C4-2B (cell line): ENCODE measurements around the gene IL18RAP.
A peak's percentile ranks its signal among the peaks of the same experiment; 100 is the strongest.

ENCODE experiments used
- H3K27ac ChIP-seq: fragments of 450-650 bp; 2 replicates; pipeline ENCODE4 v1.5.1; 2017
- CTCF ChIP-seq: fragments of 450-650 bp; conservative IDR thresholded peaks from 2 replicates; pipeline ENCODE4 v1.5.1; 2017; ENCODE audit warnings: mild to moderate bottlenecking
- ZFX ChIP-seq: fragments of 450-650 bp; IDR thresholded peaks from 2 replicates; pipeline ENCODE4 v1.6.1; 2017

Gene IL18RAP

GRCh38 chr2:102487761-102488462, 65.0 kb downstream of the IL18RAP start:
- no peak for TF ChIP-seq ZFX
- TF ChIP-seq CTCF: no peak
- H3K27ac ChIP-seq: peak overlapping the region; percentile 21; the same call in 1 of the 2 replicates

GRCh38 chr2:102489646-102490045, 66.7 kb downstream of the IL18RAP start:
- no peak for TF ChIP-seq ZFX
- TF ChIP-seq CTCF: no peak

GRCh38 chr2:102492006-102492405, 69.0 kb downstream of the IL18RAP start:
- TF ChIP-seq ZFX (no peak), CTCF (no peak)
- no peak overlapping the region for H3K27ac ChIP-seq

More at GRCh38 chr2:102489646-102490045, 66.7 kb downstream of the IL18RAP start:
- H3K27ac ChIP-seq: no peak overlapping the region

- H3K27ac ChIP-seq: no peak overlapping the region
- no peak for TF ChIP-seq ZFX
- no peak for TF ChIP-seq CTCF
These were observed 71.6 kb downstream of the IL18RAP start for GRCh38 chr2:102494570-102494969.

- H3K27ac ChIP-seq: no peak overlapping the region
- TF ChIP-seq ZFX (no peak), CTCF (no peak)
These were observed 75.5 kb downstream of the IL18RAP start for GRCh38 chr2:102498414-102498813.

GRCh38 chr2:102499558-102499957, 76.6 kb downstream of the IL18RAP start:
- no peak for TF ChIP-seq CTCF
- TF ChIP-seq ZFX: no peak
- no peak overlapping the region for H3K27ac ChIP-seq
